Measurements from ENCODE around the gene TXNRD2.

Gene TXNRD2

GRCh38 chr22:19941365-19942082 is at the start of gene TXNRD2, which contains the start of gene COMT:
Gene TXNRD2, minus strand, starts transcription at chr22:19941818. Its CDS starts 15 bp downstream, at chr22:19941803.
Gene COMT, plus strand, starts transcription at chr22:19941772. Its CDS starts 20,755 bp downstream, at chr22:19962527.
- DNase-seq, result no peak

DNA sequence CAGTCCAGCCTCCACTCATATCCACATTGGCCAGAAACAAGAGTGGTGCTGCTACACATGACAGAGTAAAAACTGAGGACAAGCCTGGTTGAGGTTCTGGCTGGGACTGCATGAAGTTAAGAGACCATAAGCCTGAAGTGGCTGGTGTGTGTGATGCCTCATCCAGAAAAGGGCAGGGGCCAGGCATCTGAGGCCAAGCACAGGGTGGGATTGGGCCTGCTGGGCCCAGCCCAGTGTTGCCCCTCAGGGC is 49.7 kb upstream of the TXNRD2 start:
- no peak for DNase-seq

- no peak for DNase-seq
These were observed 49.2 kb upstream of the TXNRD2 start for GRCh38 chr22:19990609-19991394.

GRCh38 chr22:19990188-19990587 is 48.6 kb upstream of the TXNRD2 start:
- no peak for DNase-seq

DNA sequence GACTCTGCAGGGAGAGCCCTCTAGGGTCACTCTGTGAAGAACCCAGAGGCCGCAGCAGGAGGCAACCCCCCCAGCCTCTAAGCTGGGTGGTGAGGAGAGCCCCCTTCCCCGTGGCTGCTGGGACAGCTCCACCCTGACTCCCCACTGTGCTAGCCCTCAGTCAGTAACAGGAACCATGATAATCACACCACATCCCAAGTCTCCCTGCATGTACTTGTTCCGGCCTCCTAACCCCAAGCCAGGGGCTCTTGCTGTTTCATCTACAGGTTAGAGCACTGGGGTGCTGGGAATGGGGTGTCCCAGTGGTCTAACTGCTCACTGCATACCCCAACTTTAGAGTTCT is 48.1 kb upstream of the TXNRD2 start:
- DNase-seq, result no peak

DNA sequence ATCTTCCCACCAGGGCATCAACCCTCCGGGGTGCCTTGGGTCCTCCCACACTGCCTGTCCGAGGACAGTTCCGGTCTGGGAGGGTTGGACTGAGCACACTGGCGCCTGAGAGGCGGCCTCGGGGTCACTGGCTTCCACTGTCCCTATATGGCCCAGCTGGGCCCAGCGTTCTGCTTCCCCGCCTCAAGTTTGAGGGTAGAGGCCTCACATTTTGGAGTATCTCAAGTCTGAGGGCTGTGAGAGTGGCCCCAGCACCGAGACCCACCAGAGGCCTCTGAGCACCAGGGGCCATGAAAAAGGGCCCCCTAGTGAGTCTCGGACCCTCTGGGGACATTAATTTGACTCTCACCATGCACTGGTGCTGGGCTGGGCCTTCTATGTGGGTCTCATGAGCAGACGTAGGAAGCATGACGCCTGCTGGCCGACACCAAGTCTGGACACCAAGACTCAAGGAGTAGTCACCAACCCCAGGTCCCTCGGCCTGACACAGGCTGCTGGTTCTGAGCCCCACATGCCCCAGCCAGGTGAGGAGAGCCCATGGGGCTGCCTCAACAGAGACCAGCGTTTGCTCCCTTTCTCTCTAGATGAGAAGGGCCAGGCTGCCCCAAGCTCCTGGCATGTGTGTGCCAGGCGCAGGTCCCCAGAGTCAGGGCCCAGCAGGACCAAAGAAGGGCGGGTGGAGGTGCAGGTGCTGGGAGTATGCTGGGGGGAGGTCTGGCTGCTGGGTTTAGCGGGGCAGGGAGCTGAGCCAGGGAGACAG is 47.5 kb upstream of the TXNRD2 start:
- no peak for DNase-seq

DNA sequence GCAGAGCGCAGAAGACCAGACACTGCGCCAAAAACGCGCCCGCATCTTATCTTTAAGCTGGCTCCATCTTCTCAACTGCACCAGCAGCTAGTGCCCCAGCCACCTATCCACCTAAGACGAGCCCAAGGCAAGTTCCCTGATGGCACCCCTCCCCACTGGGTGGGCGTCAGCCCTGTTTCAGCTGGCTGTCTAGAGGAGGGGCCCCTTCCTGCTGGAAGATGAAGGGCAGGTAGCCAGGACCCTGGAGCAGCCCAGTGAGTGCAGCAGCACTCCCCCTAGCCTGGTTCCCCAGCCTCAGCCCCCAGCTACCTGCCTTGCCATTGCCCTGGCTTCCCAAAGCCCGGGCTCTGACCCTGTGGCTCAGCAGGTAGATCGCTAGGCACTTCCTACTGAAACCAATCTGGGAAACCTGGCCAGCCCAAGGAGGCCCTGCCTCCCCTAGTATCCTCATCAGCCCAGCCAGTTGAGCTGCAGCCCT is 46.8 kb upstream of the TXNRD2 start:
- DNase-seq, result no peak

GRCh38 chr22:19987394-19988306 is 46.0 kb upstream of the TXNRD2 start:
- no peak for DNase-seq

- peak; percentile 76 for DNase-seq
These were observed 45.1 kb upstream of the TXNRD2 start for GRCh38 chr22:19986410-19987341.

GRCh38 chr22:19986011-19986409 is 44.4 kb upstream of the TXNRD2 start:
- no peak for DNase-seq

DNA sequence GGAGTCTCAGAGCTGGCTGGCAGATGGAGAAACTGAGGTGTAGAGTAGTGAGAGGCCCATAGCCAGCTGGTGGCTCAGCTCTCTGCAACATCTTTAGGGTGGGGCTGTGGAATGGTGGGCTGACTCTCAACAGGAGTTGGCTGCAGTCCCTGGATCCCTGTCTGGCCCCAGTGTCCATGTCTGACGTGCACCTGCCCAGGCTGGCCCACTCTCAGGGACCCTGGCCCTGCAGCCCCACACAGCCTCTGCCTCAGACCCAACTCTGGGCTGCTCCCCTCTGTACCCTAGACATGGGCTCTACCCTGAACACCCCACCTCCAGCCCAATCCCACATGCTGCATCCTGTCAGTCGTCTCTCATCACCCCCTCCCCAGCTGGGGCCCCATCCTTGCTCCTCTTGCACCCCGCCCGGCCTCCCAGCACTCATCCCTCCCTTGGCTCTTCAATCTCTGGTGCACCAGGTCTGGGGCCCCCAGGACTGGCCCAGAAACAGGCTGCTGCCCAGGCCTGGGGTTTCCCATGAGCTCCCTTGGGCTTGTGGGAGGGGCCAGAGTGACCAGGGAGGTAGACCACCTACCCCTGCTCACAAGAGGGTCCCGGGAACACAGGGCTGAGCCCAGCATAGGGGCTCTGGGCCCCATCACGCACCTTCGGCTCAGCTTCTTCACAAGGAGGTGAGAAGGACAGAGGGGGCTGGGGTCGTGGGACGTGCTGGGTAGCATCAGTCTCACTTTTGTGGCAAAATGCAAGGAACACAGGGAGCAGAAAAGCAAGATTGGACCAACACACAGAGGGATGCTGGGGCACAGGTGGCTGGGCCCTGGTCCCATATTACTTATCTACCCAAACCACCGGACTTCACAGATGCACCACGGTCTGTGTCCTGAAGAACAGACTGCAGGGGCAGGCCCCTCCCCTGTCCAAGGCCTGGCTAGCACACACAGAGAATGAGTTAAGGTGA is 43.5 kb upstream of the TXNRD2 start:
- no peak for DNase-seq

DNA sequence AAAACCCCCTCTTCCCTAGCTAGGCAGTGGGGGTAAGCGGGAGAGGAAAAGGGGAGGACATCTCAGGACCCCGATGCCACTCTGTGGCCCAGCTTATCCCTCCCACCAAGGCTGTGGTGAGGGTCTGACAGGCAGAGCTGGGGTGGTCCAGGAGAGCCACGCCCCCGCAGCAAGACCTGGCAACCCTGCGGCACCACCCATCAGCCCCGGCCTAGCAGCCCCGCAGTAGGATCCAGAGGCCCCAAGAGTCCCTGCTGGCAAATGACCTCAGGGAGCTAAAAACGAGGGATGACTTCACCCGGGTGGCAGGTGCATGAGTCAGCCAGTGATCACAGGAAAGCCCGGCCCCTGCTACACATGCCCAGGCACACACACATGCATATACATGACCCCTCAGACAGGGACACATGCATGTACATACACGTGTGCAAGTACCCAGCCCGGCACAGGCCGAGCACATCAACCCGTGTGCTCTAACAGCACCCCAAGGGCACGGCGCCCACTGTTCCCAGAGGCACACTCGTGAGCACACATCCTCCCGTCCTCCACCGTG is 42.7 kb upstream of the TXNRD2 start:
- DNase-seq, result no peak

GRCh38 chr22:19983741-19984140 is 42.1 kb upstream of the TXNRD2 start:
- DNase-seq, result no peak

DNA sequence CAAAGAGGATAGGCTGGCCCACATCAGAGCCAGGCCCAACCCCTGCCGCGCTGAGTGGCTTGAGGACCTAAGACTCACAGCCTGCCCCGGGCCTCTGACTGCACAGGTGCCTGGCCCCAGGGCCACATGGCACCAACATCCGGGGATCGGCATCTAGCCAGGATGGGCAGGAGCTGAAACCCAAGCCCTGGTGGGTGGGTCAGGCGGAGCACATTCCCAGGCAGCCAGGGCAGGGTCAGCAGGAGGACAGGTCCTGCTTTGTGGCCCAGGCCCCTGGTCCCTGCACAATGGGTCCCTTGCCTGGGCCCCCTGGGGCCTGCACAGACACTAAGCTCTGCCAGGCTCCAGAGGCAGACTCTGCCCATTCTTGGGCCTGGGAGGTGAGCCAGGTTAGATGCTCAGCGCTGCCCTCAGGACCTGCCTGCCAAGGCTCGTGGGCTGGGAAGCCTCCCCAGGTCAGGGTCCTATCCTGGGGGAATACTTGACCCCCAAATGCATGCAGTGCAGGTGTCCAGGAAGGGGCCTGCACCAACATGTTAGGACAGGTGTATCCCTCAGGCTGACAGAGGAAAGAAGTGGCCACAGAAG is 41.5 kb upstream of the TXNRD2 start:
- no peak for DNase-seq

DNA sequence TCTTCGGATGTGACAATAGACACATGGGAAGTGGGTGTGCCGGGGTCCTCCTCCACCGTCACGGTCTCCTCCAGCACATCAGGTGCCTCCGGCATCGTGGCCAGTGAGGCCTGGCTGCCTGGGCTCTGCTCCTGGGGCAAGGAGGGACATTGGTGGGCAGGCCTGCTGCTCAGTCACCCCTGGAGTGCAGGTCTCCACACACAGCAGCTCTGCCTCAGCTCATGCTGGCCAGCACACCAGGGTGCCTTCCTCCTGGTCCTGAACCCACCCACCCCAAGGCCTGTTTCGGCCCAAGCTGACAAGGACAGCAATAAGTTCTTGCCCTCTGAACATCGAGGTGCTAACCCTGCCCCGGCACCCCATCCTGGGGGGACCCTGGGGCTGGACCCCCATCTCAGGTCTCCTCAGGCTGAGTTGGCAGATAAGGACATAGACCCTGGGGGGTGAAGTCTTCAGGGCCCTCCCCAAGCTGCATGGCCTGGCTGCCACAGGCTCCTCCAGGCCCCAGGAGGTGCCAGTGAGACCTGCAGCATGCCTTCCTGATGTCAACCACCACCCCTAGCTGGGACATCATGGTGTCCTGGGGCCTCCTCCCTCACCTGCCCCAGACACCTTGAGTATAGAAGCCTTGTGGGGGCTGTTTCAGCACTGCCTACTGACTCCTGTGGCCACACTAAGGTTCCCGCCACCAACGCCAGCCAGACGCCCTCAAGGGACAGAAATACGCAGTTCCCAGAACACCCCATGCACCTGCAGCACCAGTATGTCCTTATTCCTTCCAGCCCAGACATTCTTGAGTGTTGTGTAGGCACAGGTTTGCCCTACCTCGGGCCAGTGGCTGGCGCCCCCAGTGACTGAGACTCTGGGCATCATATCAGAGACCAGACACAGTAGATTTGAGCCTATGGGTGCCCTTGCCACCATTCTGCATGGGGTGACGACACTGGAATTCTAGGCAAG is 40.6 kb upstream of the TXNRD2 start:
- no peak for DNase-seq

GRCh38 chr22:19981171-19981960 is 39.7 kb upstream of the TXNRD2 start:
- DNase-seq, result no peak

GRCh38 chr22:19980766-19981165 is 39.1 kb upstream of the TXNRD2 start:
- no peak for DNase-seq

Data from NCI-H2029 (cell line).